GM19099 (cell line): Measurements from ENCODE around the gene TMEM263.

ENCODE experiments used
- POLR2A ChIP-seq: IDR thresholded peaks from 3 replicates; pipeline ENCODE4 v1.6.1; 2011; ENCODE audit warnings: low read depth; ENCODE audit not compliant: insufficient read length; ENCODE audit errors: extremely low read depth

TMEM263 gene

GRCh38 chr12:106942775-106943174, 12.9 kb upstream of the TMEM263 start:
- no peak for TF ChIP-seq POLR2A

- TF ChIP-seq POLR2A, result no peak
Observed at GRCh38 chr12:106945261-106945851, 10.4 kb upstream of the TMEM263 start.

GRCh38 chr12:106947461-106947860, 8.2 kb upstream of the TMEM263 start:
- TF ChIP-seq POLR2A, result no peak

- TF ChIP-seq POLR2A, result no peak
Observed at GRCh38 chr12:106950591-106950990, 5.1 kb upstream of the TMEM263 start.

- no peak for TF ChIP-seq POLR2A
Observed at GRCh38 chr12:106953352-106954250, 2.1 kb upstream of the TMEM263 start.

- no peak for TF ChIP-seq POLR2A
Observed at GRCh38 chr12:106954462-106955376, 988 bp upstream of the TMEM263 start.

- TF ChIP-seq POLR2A, result no peak
Observed at GRCh38 chr12:106956048-106956578, 406 bp downstream of the TMEM263 start.

- TF ChIP-seq POLR2A, result no peak
Observed at GRCh38 chr12:106957583-106957982, 1.9 kb downstream of the TMEM263 start.

- no peak for TF ChIP-seq POLR2A
Observed at GRCh38 chr12:106960443-106960842, 4.7 kb downstream of the TMEM263 start.

GRCh38 chr12:106962286-106962685, 6.6 kb downstream of the TMEM263 start:
- no peak for TF ChIP-seq POLR2A

- TF ChIP-seq POLR2A, result no peak
Observed at GRCh38 chr12:106964526-106964925, 8.8 kb downstream of the TMEM263 start.

GRCh38 chr12:106971065-106971464, 15.4 kb downstream of the TMEM263 start:
- TF ChIP-seq POLR2A, result no peak

GRCh38 chr12:106973545-106973944, 17.8 kb downstream of the TMEM263 start:
- TF ChIP-seq POLR2A, result no peak

GRCh38 chr12:106974511-106974910, 18.8 kb downstream of the TMEM263 start:
- no peak for TF ChIP-seq POLR2A

GRCh38 chr12:106975098-106975497, 19.4 kb downstream of the TMEM263 start:
- no peak for TF ChIP-seq POLR2A
